ENCODE data around the gene SCAMP1.
"Not testable (repeated sequence)": the region's sequence is repeated elsewhere in the genome, so short reads cannot be mapped to it uniquely, and the experiment has no call there.

Gene SCAMP1

GRCh38 chr5:78361631-78361993 lies 1.2 kb downstream of the SCAMP1 start:
- no peak for DNase-seq (ENCODE audit: low read depth)

DNA sequence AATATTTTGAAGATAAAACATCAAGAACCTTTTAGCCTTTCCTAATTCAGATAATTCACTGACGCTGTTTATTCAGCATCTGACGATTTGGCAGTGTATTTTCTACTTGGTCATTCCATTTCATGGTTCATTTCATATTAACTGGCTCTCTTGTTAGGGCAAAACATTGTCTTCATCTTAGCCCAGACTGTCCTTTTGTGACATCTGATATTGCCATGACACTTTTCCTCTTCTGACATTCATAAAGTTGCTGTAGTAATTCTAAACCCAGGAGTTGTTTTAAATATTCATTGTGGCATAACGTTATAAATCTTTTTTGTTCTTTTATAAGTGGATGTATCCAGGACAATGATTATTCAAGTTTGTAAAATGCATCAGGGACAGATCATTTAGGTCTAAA lies 1.8 kb downstream of the SCAMP1 start:
- no peak for DNase-seq (ENCODE audit: low read depth)

- no peak for DNase-seq (ENCODE audit: low read depth)
Observed at GRCh38 chr5:78364005-78364404, 3.6 kb downstream of the SCAMP1 start.

DNA sequence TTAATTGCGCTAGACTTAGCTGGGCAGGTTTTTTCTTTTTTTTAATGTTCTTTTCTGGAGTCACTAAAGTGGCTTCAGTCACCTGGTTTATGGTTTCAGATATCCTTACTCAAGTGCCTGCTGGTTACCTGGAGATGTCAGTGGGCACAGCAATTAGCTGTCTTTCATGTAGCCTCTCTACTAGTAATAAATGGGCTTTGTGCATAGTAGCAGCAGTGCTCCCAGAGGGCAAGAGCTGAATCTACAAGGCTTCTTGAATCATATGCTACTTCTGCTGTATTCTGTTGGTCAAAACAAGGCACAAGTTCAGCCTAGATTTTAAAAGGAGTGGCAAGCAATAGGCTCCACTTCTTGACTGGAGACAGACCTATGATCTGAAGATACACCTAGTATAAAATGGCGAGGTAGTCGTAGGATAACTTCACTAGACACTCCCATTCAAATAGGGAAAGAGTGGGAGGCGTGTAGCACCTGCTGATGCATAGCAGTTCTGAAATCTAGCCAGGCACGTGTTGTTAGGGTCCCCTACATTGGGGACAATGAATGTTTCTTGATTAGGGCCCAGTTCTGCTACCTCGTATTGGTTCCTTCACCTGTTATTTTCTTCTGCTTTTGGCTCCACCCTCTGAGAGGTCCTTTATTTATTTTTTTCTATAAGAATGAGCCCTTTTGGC lies 7.0 kb downstream of the SCAMP1 start:
- no peak for DNase-seq (ENCODE audit: low read depth)

GRCh38 chr5:78369680-78370079 lies 9.3 kb downstream of the SCAMP1 start:
- DNase-seq (ENCODE audit: low read depth) = no peak

DNA sequence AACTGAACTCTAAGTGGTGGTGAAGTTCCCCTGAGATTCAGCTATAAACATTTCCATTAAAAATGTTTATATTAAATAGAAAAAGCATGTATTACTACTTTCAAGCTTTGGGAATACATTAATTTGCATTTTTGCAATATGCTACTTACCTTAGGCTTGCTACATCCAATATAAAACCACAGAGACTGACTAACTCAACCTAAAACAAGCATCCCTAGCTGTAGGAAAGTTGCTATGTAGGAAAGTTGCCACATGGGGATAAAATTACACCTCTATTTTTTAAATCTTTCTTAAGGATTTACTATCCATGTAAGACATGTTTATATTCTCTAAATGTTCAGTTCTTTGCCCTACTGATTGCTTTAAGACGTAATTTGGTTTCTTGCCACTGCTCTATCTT lies 12.8 kb downstream of the SCAMP1 start:
- DNase-seq (ENCODE audit: low read depth) = no peak

GRCh38 chr5:78376315-78376714 lies 15.9 kb downstream of the SCAMP1 start:
- no peak for DNase-seq (ENCODE audit: low read depth)

GRCh38 chr5:78377056-78377717 lies 16.8 kb downstream of the SCAMP1 start:
- DNase-seq (ENCODE audit: low read depth) = no peak

DNA sequence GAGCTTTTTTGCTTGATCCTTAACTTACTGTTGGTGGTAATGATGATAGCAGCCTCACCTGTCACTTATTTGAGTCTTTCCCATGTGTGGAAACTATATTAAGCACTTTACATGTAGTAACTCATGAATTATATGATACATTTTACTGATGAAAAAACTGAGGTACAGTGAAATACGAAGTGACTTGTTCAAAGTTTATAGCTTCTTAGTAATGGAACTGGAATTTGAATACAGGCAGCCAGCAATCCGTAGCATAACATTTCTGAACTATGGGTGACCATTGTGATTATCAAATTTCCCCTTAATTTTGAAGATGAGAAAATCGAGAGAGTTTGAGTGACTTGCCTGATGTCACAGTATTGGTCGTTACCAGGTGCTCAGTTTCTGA lies 17.3 kb downstream of the SCAMP1 start:
- DNase-seq (ENCODE audit: low read depth) = no peak

GRCh38 chr5:78387468-78388153 lies 27.2 kb downstream of the SCAMP1 start:
- DNase-seq (ENCODE audit: low read depth) = no peak

GRCh38 chr5:78391357-78391756 lies 30.9 kb downstream of the SCAMP1 start:
- not testable (repeated sequence) for DNase-seq (ENCODE audit: low read depth)

DNA sequence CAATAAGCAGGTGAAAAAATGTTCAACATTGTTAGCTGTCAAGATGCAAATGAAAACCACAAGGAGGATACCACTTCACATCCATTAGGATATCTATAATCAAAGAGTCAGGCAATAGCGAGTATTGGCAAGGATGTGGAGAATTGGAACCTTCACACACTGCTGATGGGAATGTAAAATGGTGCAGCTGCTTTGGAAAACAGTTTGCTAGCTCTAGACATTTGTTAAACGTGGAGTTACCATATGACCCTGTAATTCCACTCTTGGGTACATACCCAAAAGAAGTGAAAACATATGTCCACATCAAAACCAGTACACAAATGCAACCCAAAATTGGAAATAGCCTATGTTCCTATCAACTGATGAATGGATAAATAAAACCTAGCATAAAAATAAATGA lies 37.4 kb downstream of the SCAMP1 start:
- no peak for DNase-seq (ENCODE audit: low read depth)

- DNase-seq (ENCODE audit: low read depth) = no peak
Observed at GRCh38 chr5:78399116-78399515, 38.7 kb downstream of the SCAMP1 start.

DNA sequence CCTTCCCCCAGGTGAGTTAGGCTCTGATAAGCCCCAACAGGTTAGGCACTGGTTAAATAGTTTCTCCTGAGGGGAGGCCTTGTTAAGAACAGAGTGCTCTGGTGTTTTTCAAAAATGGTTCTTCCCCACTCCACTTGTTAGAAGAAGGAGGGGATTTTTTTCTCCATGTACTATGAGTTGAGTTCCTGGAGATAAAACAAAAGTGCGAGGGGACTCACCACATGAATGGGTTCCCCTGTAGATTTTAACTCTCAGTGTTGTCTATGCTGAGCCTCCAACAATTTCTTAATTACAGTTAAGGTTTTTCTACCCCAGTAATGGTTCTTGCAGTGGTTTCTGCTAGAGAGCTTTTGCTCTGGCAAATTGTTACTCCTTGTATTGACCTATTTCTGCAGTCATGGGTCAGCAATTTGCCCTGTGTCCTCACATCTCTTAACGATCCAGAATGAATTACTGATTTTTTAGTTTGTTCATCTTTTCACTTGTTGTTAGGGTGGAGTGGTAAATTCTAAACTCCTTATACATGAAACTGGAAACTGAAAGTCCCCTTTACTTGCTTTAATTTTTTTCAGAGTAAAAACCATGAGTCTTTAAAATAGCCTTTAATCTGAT lies 44.4 kb downstream of the SCAMP1 start:
- no peak for DNase-seq (ENCODE audit: low read depth)

GRCh38 chr5:78405829-78406750 lies 45.7 kb downstream of the SCAMP1 start:
- DNase-seq (ENCODE audit: low read depth) = no peak

- no peak for DNase-seq (ENCODE audit: low read depth)
Observed at GRCh38 chr5:78407458-78407857, 47.0 kb downstream of the SCAMP1 start.

DNA sequence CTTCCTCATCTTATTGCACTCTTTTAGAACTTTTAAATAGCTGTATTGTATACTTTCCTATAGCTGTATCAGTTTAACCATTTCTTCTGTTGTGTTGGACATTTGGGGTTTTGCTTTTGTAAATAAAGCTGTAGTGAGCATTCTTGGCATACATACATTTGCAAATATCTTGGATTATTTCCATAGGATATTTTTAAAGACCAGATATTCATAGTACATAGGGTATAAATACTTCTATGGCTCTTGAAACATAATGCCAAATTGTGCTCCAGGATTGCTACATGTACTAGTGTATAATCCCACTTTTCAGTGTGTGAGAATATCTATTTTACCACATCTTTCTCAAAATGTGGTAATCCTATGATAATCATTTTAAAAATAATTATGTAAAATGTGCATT lies 51.2 kb downstream of the SCAMP1 start:
- DNase-seq (ENCODE audit: low read depth) = no peak

DNA sequence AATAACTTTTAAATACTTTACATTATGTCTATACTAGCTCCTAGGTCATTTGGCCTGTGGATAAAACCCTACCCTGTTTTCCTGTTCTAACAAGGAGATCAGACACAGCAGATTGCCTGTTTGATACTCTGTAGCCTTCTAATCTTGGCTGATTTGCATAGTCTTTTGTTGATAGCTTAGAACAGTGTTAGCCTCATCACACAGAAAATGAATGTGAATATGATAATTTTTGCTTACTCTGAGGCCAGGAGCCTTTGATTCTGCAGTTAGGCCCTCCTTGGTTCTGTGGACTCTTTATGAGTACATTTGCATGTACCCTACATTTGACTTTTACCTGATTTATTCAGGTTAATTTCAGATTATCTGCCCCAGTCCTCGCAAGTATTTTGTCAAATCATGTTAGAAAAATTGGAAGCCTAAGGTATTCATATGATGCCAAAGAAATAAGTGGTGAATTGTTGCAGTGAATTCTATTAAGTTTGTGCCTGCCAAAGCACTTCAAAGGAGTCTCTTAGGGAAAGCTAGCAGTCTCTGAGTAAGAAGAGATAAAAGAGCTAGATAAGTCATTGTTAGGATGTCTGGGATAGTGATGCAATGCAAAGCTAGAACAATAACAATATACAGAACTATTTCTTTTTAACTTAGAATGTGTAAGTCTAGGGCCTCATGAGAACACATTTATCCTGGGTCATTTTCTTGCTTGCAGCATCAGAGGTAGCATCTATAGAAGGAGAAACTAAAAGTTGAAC lies 56.4 kb downstream of the SCAMP1 start:
- DNase-seq (ENCODE audit: low read depth) = no peak

DNA sequence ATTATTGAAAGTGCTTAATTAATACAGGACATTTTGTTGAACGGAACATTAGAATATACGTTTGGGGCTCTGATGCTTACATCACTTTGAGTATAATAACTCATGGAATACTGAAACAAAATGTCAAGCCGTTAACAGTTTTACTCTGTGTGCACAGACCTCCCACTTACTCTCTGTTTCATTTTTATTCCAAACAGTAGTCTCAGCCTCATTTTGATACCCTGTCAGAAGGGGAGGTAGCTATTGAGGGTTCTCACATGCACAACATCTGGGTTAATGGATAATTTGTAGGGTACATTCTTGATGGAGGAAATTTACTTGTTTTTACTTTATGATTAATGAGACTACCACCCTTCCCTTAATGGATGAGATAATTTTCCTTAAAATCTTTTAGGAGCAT lies 59.0 kb downstream of the SCAMP1 start:
- DNase-seq (ENCODE audit: low read depth) = no peak

DNA sequence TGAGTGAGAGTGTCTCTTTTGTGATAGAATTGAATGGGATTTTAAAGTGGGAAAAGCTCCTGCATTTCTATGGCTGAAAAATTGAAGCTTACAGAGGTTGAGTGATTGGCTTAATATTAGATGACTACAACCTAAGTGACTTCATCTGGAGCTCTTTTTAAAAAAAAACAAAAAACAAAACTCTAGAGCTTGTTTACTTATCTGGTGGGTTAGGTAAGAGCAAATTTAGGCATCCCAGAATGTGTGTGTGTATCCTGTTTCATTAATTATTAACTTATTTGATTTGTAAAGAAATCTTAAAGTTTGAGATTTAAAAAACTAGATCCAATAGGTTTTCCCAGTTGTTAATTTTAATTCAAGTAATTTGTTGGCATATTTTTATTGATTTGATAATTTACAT lies 60.1 kb downstream of the SCAMP1 start:
- no peak for DNase-seq (ENCODE audit: low read depth)

DNA sequence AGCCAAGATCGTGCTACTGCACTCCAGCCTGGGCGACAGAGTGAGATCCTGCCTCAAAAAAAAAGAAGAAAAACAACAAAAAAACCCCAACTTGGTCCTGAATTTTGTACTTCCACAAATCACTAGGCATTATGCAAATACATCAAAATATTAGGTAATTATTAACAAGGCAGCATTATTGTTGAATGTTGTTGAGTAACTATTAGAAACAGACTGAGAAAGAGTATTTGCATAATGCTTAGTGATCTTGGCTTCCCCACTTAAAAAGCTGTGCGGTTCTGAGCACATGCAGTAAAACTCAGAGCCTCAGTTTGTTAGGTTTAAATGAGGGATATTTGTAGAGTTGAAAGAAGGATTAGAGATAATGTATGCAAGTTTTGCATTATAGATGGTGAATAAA lies 64.2 kb downstream of the SCAMP1 start:
- DNase-seq (ENCODE audit: low read depth) = no peak

All from activated T-cell treated with anti-CD3 and anti-CD28 coated beads for 24 hours (primary cell).